ENCODE measurements around the gene KDM5A.
A peak's percentile ranks its signal among the peaks of the same experiment; 100 is the strongest.
"Not testable (repeated sequence)": the region's sequence is repeated elsewhere in the genome, so short reads cannot be mapped to it uniquely, and the experiment has no call there.

The KDM5A gene

DNA sequence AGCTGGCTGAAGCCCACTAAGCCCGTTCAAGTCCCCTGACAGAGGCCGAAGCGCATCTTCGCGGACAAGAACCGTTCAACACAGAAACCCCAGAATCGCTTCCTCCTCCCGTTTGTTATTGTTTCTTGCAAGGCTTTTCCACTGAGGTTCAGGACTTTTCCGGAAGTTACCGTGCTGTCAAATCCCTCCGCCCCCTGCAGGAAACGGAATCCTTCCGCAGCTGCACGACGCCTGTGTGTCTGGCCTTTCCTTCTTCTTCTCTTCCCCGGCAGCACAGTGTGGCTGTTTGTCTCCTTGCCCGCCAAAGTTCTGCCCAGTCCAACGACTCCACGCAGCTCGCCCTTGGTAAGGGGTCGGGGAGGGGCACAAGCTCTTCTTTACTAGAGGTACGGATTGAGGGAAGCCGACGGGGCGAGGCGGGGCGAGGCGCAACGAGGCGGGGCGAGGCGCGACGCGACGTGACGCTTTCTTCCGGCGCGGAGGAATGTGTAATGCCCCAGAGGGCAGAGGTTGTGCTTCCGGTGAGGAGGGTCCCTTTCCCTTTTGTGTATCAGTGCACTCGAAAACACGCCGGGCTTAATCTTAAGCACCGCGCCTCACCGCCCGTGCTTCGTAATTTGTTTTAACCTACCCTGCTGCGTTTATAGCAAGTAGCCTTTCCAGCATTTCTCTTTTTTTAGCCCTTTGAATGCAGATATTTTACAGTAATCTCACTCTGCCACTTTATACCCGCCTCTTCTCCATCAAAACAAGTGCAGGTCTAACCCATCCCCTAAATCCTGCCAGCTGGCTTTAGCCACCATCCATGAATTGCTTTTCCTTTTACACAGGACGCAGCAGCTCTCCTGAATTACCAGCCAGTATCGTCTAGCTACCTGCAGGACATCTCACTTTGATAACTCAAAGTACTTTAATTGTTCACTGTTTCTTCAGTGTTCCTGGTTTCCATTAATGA, at the start of gene KDM5A:
Gene KDM5A (minus strand): TSS at position 179 of the 955 bp plus-strand sequence. CDS start 229 bp downstream, outside the sequence.
- TF ChIP-seq, protein P1, sequence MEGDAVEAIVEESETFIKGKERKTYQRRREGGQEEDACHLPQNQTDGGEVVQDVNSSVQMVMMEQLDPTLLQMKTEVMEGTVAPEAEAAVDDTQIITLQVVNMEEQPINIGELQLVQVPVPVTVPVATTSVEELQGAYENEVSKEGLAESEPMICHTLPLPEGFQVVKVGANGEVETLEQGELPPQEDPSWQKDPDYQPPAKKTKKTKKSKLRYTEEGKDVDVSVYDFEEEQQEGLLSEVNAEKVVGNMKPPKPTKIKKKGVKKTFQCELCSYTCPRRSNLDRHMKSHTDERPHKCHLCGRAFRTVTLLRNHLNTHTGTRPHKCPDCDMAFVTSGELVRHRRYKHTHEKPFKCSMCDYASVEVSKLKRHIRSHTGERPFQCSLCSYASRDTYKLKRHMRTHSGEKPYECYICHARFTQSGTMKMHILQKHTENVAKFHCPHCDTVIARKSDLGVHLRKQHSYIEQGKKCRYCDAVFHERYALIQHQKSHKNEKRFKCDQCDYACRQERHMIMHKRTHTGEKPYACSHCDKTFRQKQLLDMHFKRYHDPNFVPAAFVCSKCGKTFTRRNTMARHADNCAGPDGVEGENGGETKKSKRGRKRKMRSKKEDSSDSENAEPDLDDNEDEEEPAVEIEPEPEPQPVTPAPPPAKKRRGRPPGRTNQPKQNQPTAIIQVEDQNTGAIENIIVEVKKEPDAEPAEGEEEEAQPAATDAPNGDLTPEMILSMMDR (IDR thresholded peaks at IDR 0.05; ENCODE audit: borderline replicate concordance, insufficient read depth, low read depth, low read length): no peak
- H3K4me3 ChIP-seq (ENCODE audit: low read depth, low read length): peak within 1 kb of the TSS; percentile 81

DNA sequence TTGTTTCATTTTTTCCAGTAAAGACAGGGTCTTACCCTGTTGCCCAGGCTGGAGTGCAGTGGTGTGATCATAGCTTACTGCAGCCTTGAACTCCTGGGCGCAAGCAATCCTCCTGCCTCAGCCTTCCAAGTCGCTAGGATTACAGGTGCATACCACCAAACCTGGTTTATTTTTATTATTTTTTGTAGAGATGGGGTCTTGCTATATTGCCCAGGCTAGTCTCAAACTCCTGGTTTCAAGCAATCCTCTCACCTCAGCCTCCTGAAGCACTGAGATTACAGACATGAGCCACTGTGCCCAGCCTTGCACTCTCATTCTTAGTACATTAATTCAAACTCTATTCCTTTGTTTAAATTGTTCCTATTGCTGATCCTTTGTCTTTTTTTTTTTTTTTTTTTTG, 46.6 kb upstream of the KDM5A start:
- H3K4me3 ChIP-seq (ENCODE audit: low read depth, low read length): not testable (repeated sequence)

DNA sequence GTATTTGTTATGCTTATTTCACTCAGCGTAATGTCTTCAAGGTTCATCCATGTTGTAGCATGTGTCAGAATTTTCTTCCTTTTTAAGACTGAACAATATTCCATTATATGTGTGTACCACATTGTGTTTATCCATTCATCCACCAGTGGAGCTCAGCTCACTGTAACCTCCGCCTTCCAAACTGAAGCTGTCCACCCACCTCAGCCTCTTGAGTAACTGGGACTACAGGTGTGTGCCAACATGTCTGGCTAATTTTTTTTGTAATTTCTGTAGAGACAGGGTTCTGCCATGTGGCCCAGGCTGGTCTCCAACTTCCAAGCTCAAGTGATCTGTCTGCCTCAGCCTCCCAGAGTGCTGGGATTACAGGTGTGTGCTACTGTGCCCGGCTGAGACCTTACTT, 33.4 kb upstream of the KDM5A start:
- TF ChIP-seq, protein P1 (IDR thresholded peaks at IDR 0.05; ENCODE audit: borderline replicate concordance, insufficient read depth, low read depth, low read length): no peak

DNA sequence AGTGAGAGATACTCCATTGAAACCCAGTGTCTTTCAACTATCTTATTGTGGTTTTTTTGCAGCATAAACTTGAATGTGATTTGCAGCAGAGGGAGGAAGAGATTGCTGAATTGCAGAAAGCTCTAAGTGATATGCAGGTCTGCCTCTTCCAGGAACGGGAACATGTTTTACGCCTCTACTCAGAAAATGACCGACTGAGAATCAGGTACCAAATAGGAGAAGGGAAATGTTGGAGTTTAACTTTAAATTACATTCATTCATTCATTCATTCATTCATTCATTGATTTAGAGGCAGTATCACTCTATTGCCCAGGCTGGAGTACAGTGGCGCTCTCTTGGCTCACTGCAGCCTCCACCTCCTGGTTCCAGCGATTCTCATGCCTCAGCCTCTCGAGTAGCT, 29.3 kb upstream of the KDM5A start:
- TF ChIP-seq, protein P1 (IDR thresholded peaks at IDR 0.05; ENCODE audit: borderline replicate concordance, insufficient read depth, low read depth, low read length): no peak
- no peak overlapping the region for H3K4me3 ChIP-seq (ENCODE audit: low read depth, low read length)

More for the DNA sequence above, 33.4 kb upstream of the KDM5A start:
- no peak overlapping the region for H3K4me3 ChIP-seq (ENCODE audit: low read depth, low read length)

DNA sequence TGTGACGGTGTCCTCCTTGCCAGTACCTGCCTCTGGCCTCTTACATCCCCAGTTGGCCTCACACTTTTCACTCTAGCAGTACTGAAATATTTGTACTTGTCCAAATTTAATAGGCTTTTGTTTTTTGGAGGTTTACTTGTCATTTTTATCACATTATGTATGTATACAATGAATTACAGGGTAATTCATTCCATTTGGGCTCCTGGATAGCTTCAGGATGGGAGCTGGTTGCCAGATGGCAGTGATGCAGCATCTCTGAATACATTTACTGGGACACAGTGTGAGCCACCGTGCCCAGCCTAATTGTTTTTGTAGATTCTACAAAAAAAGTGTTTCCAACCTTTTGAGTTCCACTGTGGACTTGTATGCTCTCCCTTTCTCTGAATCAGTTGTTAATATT, 25.7 kb upstream of the KDM5A start:
- no peak overlapping the region for H3K4me3 ChIP-seq (ENCODE audit: low read depth, low read length)
- TF ChIP-seq, protein P1 (IDR thresholded peaks at IDR 0.05; ENCODE audit: borderline replicate concordance, insufficient read depth, low read depth, low read length): no peak

DNA sequence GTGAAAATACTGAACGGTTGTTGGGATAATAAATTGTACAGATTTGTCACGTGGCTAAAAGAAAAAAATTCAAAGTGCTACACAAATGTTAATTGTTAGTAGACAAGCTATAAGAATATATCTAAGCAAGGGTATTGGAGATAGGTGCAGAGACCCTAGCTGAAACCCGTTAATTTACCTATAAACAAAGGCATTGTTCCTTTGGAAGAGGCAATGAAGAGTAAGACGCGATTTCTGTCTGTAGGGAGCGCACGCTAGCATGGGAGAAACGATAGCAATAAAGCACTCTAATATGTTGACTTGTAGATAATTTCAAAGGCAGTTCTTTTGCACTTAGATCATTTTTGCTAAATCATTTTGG, 12.9 kb upstream of the KDM5A start:
- peak overlapping the region; percentile 82 for H3K4me3 ChIP-seq (ENCODE audit: low read depth, low read length)

DNA sequence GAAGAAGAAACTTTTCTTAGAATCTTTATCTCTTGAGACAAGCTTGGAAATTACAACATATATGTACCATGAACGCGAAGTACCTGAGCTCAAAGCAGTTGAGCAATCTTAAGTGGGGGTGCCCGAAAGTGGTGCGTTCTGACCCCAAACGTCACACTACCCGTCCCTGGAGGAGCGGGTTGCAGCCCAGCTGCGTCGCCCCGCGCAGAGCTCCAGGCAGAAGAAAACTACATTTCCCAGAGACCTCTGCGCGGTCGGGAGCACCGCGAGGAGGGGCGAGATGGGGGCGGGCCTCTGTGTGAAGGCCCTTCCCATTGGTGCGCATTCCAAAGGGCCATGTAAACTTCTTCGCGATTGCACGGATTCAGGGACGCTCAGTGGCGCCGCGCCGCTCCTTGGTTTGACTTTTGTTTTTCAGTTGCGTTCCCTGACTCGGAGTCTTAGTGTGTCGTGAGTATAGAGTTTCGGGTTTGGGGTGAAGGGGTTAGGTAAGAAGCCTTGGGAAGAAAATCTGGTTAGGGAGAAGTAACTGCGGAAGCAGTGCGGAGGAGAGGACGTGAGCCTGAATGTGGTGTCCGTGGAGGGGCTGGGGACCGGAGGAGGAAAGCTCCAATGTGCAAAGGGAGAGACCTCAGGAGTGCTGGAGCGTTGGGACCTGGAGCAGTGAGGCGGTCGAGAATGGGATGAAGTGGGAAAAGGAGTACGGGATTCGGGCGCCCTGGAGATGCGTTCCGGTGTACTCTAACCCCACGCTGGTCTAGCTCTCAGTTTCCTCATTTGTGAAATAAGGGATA, 12.3 kb upstream of the KDM5A start, which contains the start of gene CCDC77:
Gene CCDC77 (plus strand): TSS at position 410 of the 794 bp plus-strand sequence. CDS start 7,740 bp downstream, outside the sequence.
- peak within 1 kb of the TSS; percentile 82 for H3K4me3 ChIP-seq (ENCODE audit: low read depth, low read length)
- TF ChIP-seq, protein P1 (IDR thresholded peaks at IDR 0.05; ENCODE audit: borderline replicate concordance, insufficient read depth, low read depth, low read length): no peak

More for the DNA sequence above, 12.9 kb upstream of the KDM5A start:
- TF ChIP-seq, protein P1 (IDR thresholded peaks at IDR 0.05; ENCODE audit: borderline replicate concordance, insufficient read depth, low read depth, low read length): 0 out of 2 replicates have a peak, but pooled peaks have one; percentile 14

Measured in GM12875 (cell line).